SJCRH30 (cell line): ENCODE results near the gene FGFRL1. TPM values are rescaled to one million over a fixed set of nuclear protein-coding genes. Genes with fewer than 3 reads are reported as not detected.

ENCODE experiments used
- DNase-seq, 2 experiments: peaks; one replicate each; pipeline ENCODE4 v3.0.0-alpha.2; 2015 to 2020
- H3K27ac ChIP-seq: fragments of 250-450 bp; sonication (Bioruptor Pico); 2 replicates; pipeline ENCODE4 v1.5.1; 2020; ENCODE audit warnings: mild to moderate bottlenecking, moderate library complexity
- H3K27me3 ChIP-seq: fragments of 250-450 bp; sonication (Bioruptor Pico); 2 replicates; pipeline ENCODE4 v1.5.1; 2020; ENCODE audit warnings: mild to moderate bottlenecking, moderate library complexity
- H3K36me3 ChIP-seq: fragments of 250-450 bp; sonication (Bioruptor Pico); 2 replicates; pipeline ENCODE4 v1.5.1; 2020; ENCODE audit warnings: mild to moderate bottlenecking, moderate library complexity
- H3K4me1 ChIP-seq: fragments of 250-450 bp; sonication (Bioruptor Pico); 2 replicates; pipeline ENCODE4 v1.5.1; 2020; ENCODE audit warnings: mild to moderate bottlenecking, moderate library complexity
- H3K4me3 ChIP-seq: fragments of 250-450 bp; sonication (Bioruptor Pico); 2 replicates; pipeline ENCODE4 v1.5.1; 2020; ENCODE audit warnings: mild to moderate bottlenecking, moderate library complexity
- H3K9me3 ChIP-seq: fragments of 250-450 bp; sonication (Bioruptor Pico); replicated peaks from 2 replicates; pipeline ENCODE4 v1.5.1; 2020; ENCODE audit warnings: mild to moderate bottlenecking, moderate library complexity
- total RNA-seq: library from RNA; depleted of rRNA; stranded (reverse); fragments of >200 nt; shearing (Covaris generic); gene quantifications from 2 replicates; pipeline ENCODE4 v1.2.3, GENCODE V29; 2014

The FGFRL1 gene
- total RNA-seq, 1 experiment from 2014 or later = 51.2 TPM

- Histone ChIP-seq H3K27ac (no peak overlapping the region), H3K4me3 (no peak overlapping the region), H3K4me1 (peaks cover 5% of the 10 kb centered on the region; the same call in 1 of the 2 replicates), H3K36me3 (no peaks in the 10 kb centered on the region), H3K27me3 (peaks cover 4% of the 10 kb centered on the region; the same call in 1 of the 2 replicates), H3K9me3 (no peaks in the 10 kb centered on the region)
- DNase-seq = no peak
These were observed 6.6 kb upstream of the FGFRL1 start for GRCh38 chr4:1004557-1005485.

DNA sequence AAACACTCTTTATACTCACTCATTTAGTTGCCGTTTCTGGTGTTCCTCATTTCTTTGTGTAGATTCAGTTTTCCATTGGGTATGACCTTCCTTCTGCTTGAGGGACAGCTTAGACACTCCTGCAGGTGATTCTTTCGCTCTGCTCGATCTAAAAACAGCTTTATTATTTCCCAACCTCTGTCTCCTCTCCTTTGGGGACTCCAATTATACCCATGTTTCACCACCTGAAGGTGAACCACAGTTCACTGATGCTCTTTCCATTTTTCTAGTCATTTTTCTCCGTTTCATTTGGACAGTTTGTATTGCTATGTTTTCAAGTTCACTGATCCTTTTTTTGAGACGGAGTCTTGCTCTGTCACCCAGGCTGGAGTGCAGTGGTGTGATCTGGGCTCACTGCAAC, 4.6 kb upstream of the FGFRL1 start:
- Histone ChIP-seq H3K36me3 (no peaks in the 10 kb centered on the region), H3K4me3 (no peak overlapping the region), H3K9me3 (no peaks in the 10 kb centered on the region), H3K4me1 (peaks cover 18% of the 10 kb centered on the region), H3K27ac (no peak overlapping the region), H3K27me3 (peaks cover 10% of the 10 kb centered on the region; the same call in 1 of the 2 replicates)
- DNase-seq = no peak

DNA sequence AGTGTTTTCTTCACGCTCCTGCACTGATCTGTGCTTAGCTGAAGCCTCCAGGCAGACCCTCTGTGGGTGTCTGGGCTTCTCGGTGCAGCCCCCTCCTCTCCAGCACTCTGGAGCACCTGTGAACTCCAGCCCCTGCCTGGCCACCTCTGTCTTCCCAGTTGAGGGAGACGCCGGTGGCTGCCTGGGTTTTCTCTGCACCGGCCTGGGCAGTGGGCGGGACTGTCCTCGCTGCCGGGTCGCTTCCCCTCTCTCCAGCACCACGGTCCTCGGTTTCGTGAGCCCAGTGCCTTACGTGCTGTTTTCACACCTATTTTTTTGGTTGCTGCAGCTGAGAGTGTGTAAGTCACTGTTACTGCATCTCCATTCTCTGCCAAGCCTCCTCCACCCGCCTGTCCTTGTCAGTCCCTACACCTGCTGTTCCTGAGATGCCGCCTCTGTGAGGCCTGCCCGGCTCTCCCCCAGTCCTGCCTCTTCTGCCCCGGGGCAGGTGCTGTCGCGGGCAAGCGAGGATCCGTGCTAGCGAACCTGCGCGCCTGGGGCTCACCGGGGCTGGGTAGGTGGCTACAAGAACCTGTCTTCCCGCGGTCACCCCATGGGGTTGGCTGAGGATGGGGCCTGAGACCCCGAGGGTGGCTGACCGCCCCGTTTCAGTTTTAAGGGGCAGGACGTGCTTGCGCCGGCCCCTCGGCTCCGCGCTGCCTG, 2.4 kb upstream of the FGFRL1 start:
- Histone ChIP-seq H3K4me1 (peaks cover 18% of the 10 kb centered on the region), H3K27me3 (peaks cover 10% of the 10 kb centered on the region; the same call in 1 of the 2 replicates), H3K27ac (no peak overlapping the region), H3K9me3 (no peaks in the 10 kb centered on the region), H3K36me3 (peaks cover 11% of the 10 kb centered on the region; the same call in 1 of the 2 replicates), H3K4me3 (peak overlapping the region; percentile 59)
- DNase-seq = peak in 1 of 2 experiments; percentile 48

GRCh38 chr4:1009542-1010394, 1.7 kb upstream of the FGFRL1 start:
- Histone ChIP-seq H3K4me3 (peak overlapping the region; percentile 59), H3K27ac (no peak overlapping the region), H3K36me3 (peaks cover 13% of the 10 kb centered on the region; the same call in 1 of the 2 replicates), H3K4me1 (peaks cover 18% of the 10 kb centered on the region), H3K27me3 (peaks cover 10% of the 10 kb centered on the region; the same call in 1 of the 2 replicates), H3K9me3 (no peaks in the 10 kb centered on the region)
- DNase-seq = peak; percentile 57 to 66

DNA sequence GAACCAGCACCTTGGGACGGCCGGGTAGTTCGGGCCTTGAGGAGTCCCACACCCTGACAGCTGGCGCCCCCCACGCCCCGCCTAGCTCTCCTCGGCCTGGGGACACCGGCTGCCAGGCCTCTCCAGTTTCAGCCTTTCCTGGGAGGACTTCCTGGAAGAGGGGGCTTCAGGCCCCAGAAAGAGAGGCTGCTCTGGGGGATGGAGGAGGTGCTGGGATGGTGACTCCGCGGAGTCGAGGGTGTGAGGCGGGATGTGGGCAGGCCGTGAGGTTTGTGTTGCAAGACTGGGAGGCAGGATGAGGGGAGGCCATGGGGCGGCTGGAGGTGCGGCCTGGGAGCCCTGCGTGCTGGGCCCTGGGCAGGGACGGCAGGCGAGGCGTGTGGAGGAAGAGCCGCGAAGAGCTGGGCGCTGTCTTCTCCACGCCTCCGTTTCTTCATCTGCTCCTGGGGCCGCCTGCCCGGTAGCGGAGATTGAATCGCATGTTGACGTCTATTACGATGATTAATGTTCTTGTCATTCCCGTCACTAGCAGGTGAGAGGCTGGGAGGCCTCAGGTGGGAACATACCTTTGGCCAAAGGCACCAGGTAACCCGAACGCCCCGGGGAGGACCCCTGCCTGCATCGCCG, 918 bp upstream of the FGFRL1 start:
- peaks cover 13% of the 10 kb centered on the region; the same call in 1 of the 2 replicates for H3K36me3 ChIP-seq
- H3K27me3 ChIP-seq = peaks cover 10% of the 10 kb centered on the region; the same call in 1 of the 2 replicates
- peak; percentile 44 to 59 for DNase-seq
- H3K9me3 ChIP-seq = no peaks in the 10 kb centered on the region
- peak overlapping the region; percentile 59 for H3K4me3 ChIP-seq
- H3K4me1 ChIP-seq = peaks cover 18% of the 10 kb centered on the region
- no peak overlapping the region for H3K27ac ChIP-seq

DNA sequence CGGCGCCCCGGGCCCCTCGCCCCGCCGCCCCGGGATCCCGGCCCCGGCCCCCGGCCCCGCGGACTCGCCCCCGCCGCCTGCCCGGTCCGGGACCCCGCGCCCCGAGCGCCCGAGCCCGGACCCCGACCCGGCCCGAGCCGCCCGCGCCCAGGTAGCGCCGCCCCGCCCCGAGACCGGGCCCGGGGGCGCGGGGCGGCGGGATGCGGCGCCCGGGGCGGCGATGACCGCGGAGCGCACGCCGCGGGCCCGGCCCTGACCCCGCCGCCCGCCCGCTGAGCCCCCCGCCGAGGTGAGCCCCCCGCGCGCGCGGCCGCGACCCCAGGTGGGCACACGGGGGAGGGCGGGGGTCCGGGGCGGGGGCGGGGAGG, 224 bp downstream of the FGFRL1 start:
- Histone ChIP-seq H3K27ac (no peak overlapping the region), H3K4me1 (peaks cover 18% of the 10 kb centered on the region), H3K4me3 (no peak overlapping the region), H3K36me3 (peaks cover 13% of the 10 kb centered on the region; the same call in 1 of the 2 replicates), H3K9me3 (no peaks in the 10 kb centered on the region), H3K27me3 (peaks cover 10% of the 10 kb centered on the region; the same call in 1 of the 2 replicates)
- DNase-seq = no peak

DNA sequence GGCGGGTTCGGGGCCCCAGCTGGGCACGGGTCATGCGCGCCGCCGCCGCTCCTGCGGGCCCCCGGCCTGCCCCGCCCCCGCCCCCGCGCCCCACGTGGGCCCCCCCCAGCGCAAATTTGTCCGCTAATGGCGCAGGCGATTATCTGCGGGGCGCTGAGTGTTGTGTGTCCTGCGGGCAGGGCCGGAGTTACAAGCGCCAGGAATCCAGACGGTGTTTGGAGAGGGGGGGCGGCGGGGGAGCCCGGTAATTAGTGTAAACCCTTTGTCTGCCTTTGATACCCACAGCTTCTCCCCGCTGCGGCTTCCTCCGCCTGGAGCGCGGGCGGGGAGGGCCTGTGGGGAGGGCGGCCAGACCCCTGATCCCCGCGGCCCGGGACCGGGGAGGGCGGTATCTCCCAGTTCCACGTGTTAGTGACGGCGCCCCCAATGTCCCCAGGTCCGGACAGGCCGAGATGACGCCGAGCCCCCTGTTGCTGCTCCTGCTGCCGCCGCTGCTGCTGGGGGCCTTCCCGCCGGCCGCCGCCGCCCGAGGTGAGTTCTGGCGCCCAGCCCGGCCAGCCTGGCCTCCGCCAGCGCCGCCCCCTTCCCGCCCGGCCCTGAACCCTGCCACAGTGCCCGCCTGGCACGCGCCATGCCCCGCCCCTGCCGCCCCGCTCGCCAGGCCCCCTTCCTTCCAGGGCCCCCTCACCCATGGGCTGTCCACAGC, 761 bp downstream of the FGFRL1 start:
- DNase-seq = peak; percentile 64 to 65
- peaks cover 13% of the 10 kb centered on the region; the same call in 1 of the 2 replicates for H3K36me3 ChIP-seq
- peaks cover 18% of the 10 kb centered on the region for H3K4me1 ChIP-seq

DNA sequence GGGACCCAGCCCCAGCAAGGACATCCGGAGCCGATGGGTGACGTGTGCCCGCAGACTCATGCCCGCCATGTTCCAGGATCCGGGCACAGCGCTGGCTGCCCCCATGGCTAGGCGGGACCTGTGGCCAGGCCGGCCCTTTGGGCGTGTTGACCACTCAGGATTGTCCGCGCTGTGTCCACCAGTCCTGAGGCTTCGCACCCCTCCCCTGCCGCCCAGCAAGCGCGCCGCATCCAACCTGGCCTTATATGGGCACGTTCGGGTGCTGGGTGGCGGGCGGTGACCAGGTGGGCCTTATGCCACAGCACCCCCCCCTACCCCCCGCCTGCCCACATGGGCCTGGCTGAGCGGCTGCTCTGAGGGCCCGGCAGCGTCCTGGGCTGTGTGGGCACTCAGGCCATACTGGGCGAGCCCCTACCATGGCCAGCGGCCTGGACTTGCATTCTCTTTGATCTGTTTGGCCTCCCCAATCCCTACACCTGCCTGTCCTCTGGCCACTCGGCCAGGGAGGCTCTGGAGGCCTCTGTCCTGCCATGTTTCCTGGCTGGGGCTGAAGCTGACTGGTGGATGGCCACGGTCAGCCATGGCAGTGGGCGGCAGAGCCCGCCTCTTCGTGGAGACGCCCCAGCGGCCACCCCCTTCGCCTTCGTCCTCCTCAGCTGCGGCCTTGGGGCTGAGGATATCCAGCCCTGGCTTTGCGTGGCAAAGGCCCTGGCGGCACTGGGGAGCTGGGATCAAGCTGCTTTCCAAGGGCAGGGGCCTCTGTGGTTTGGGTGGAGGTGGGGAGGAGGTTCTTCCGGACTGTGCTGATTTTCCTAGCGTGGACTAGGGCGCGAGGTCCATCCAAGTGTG, 2.0 kb downstream of the FGFRL1 start:
- Histone ChIP-seq H3K4me3 (no peak overlapping the region), H3K27me3 (peaks cover 6% of the 10 kb centered on the region; the same call in 1 of the 2 replicates), H3K27ac (no peak overlapping the region), H3K9me3 (no peaks in the 10 kb centered on the region), H3K36me3 (peaks cover 13% of the 10 kb centered on the region; the same call in 1 of the 2 replicates), H3K4me1 (peaks cover 22% of the 10 kb centered on the region)
- no peak for DNase-seq

More for the DNA sequence above, 761 bp downstream of the FGFRL1 start:
- H3K4me3 ChIP-seq = peak overlapping the region; percentile 89
- no peaks in the 10 kb centered on the region for H3K9me3 ChIP-seq
- peaks cover 10% of the 10 kb centered on the region; the same call in 1 of the 2 replicates for H3K27me3 ChIP-seq
- peak overlapping the region; percentile 72 for H3K27ac ChIP-seq

DNA sequence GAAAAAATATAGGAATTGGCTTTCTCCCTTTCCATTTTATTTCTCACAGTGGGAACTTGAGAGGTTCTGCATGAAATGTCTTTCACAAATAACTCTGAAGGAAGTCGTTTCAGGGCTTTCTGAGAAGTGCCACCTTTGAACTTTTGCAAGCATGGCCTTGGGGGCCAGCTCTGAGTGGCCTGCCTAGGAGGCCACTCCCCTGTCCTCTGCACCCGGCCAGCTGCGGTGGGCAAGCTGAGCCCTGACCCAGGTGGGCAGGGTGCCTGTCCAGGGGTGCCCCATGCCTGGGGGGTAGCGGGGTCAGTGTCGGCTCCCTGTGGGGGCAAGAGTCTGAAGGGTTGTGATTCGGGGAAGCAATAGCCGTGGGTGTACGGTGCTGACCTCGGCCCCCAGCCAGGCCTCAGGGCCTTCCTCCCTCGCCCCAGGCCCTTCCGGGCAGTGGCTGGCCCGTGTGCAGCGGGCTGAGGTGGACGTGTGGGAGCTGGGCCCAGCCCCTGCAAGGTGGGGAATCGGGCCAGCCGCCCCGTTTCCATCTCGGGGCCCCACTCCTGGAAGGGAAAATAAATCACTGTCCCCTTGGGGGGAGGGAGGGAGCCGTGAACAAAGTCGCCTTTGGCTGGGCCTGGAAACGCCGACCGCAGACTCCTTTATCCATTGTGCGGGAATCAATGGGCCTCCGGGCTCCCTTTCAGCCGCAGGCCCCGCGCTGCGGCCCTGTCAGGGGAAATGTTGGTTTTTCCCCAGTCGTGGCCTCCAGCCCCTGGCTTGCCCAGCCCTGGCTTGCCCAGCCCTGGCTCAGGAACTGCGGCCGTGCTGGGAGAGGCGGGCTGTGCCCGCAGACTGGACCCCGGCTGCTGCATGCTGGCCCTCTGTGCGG, 3.1 kb downstream of the FGFRL1 start:
- Histone ChIP-seq H3K36me3 (peaks cover 13% of the 10 kb centered on the region; the same call in 1 of the 2 replicates), H3K4me1 (peaks cover 29% of the 10 kb centered on the region), H3K4me3 (no peak overlapping the region), H3K9me3 (no peaks in the 10 kb centered on the region), H3K27me3 (peaks cover 6% of the 10 kb centered on the region; the same call in 1 of the 2 replicates), H3K27ac (no peak overlapping the region)
- DNase-seq = no peak

DNA sequence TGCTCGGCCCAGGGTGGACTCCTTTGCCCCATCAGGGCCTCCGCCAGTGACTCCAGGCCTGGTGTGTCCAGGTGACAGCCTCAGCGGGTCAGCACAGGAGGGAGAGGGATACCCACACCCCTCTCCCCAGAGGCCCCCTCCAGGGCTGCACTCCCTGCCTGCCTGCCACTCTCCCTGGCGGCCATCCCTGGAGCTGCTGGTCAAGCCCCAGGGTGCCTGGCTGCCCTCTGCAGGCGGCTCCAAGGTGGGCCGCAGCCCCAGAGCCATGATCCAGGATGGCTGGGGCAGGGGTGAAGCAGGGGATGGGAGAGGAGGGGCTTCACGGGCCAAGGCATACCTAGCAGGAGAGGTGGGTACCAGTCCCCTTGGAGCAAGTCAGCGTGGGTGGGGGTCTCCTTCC, 3.8 kb downstream of the FGFRL1 start:
- no peaks in the 10 kb centered on the region for H3K9me3 ChIP-seq
- peaks cover 13% of the 10 kb centered on the region; the same call in 1 of the 2 replicates for H3K36me3 ChIP-seq
- H3K27me3 ChIP-seq = peaks cover 6% of the 10 kb centered on the region; the same call in 1 of the 2 replicates
- peaks cover 30% of the 10 kb centered on the region for H3K4me1 ChIP-seq
- no peak overlapping the region for H3K4me3 ChIP-seq
- DNase-seq = no peak
- no peak overlapping the region for H3K27ac ChIP-seq

DNA sequence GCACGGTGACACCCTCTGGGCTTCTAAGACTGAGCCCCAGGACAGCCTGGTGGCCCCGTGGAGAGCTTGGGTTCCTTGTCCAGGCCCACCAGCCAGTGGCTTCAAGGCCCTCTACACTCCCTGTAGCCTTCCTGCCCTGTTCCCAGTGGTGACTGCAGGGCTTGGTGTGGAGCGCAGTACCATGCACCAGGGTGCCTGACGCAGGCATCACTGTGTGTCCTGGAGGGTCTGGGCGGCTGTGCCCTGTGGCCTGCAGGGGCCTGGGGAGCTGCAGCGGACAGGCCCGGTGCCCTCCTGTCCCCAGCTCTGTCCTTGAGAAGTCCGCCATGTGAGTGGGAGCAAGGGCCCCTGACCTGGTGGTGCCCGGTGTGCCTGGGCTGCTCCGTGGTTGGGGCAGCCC, 4.3 kb downstream of the FGFRL1 start:
- Histone ChIP-seq H3K36me3 (peaks cover 13% of the 10 kb centered on the region; the same call in 1 of the 2 replicates), H3K27ac (no peak overlapping the region), H3K9me3 (no peaks in the 10 kb centered on the region), H3K4me3 (no peak overlapping the region), H3K27me3 (peaks cover under 1% of the 10 kb centered on the region; the same call in 1 of the 2 replicates), H3K4me1 (peaks cover 26% of the 10 kb centered on the region)
- DNase-seq = no peak

- DNase-seq = no peak
- Histone ChIP-seq H3K36me3 (peaks cover 13% of the 10 kb centered on the region; the same call in 1 of the 2 replicates), H3K4me3 (no peak overlapping the region), H3K27me3 (no peaks in the 10 kb centered on the region), H3K4me1 (peaks cover 33% of the 10 kb centered on the region), H3K27ac (no peak overlapping the region), H3K9me3 (no peaks in the 10 kb centered on the region)
These were observed 5.8 kb downstream of the FGFRL1 start for GRCh38 chr4:1017211-1017610.
